SK-N-SH (cell line): ENCODE data around the gene ZNF561. TPM values are rescaled to one million over a fixed set of nuclear protein-coding genes. Genes with fewer than 3 reads are reported as not detected.

ENCODE experiments used
- CTCF ChIA-PET: fragments of 300-600, 350-600 bp; formaldehyde crosslinking; extraction: SDS; loops from one replicate; lab custom pipeline; 2021; lab: Yijun Ruan, JAX
- POLR2A ChIA-PET: fragments of 350-600 bp; sonication (Branson Sonifier 250); formaldehyde crosslinking; extraction: SDS; loops from one replicate; lab custom pipeline; 2020; ENCODE audit warnings: antibody characterized with exemption, inconsistent platforms; lab: Yijun Ruan, JAX
- DNase-seq: peaks from one replicate; pipeline ENCODE4 v3.0.0; 2012
- H2AFZ ChIP-seq: fragments of 200-600 bp; sonication (generic); 2 replicates; pipeline ENCODE4 v1.8.1; 2016; ENCODE audit warnings: antibody characterized with exemption, mild to moderate bottlenecking, low read depth
- H3F3A ChIP-seq: fragments of 200-600 bp; sonication (generic); replicated peaks from 2 replicates; pipeline ENCODE3; 2016; ENCODE audit warnings: antibody characterized with exemption, mild to moderate bottlenecking; ENCODE audit not compliant: insufficient read depth
- H3K27ac ChIP-seq, 2 experiments: fragments of 200-500 bp in 1 of 2; fragments of 200-600 bp in 1 of 2; sonication (Bioruptor generic) in 1 of 2; sonication (generic), shearing (Covaris generic) in 1 of 2; 2 replicates each; pipeline versions ENCODE4 v1.5.1 to v1.6.1; 2014 to 2016; ENCODE audit warnings: low read depth in 2 of 2, inconsistent platforms in 1 of 2, low read length in 1 of 2, mild to moderate bottlenecking in 1 of 2, mixed read lengths in 1 of 2
- H3K27me3 ChIP-seq: fragments of 200-600 bp; sonication (generic), shearing (Covaris generic); 2 replicates; pipeline ENCODE4 v1.6.1; 2016; ENCODE audit warnings: mixed run types; ENCODE audit not compliant: insufficient read depth
- H3K36me3 ChIP-seq, 2 experiments: fragments of 200-500 bp in 1 of 2; fragments of 200-600 bp in 1 of 2; sonication (Bioruptor generic) in 1 of 2; sonication (generic) in 1 of 2; replicated peaks in 1 of 2; 2 replicates each; pipeline versions ENCODE3 to v1.5.1; 2014 to 2016; ENCODE audit warnings: low read length in 1 of 2, mild to moderate bottlenecking in 1 of 2; ENCODE audit not compliant: insufficient read depth in 2 of 2, control insufficient read depth in 1 of 2
- H3K4me1 ChIP-seq, 2 experiments: fragments of 200-500 bp in 1 of 2; fragments of 200-600 bp in 1 of 2; sonication (Bioruptor generic) in 1 of 2; sonication (generic), shearing (Covaris generic) in 1 of 2; 2 replicates each; pipeline versions ENCODE4 v1.5.1 to v1.6.1; 2014 to 2016; ENCODE audit warnings: low read depth in 1 of 2, low read length in 1 of 2, mixed run types in 1 of 2; ENCODE audit not compliant: insufficient read depth in 2 of 2, control insufficient read depth in 1 of 2
- H3K4me2 ChIP-seq: fragments of 200-600 bp; sonication (generic), shearing (Covaris generic); 2 replicates; pipeline ENCODE4 v1.6.1; 2017; ENCODE audit warnings: mixed run types
- H3K4me3 ChIP-seq, 2 experiments: fragments of 200-500 bp in 1 of 2; fragments of 200-600 bp in 1 of 2; sonication (Bioruptor generic) in 1 of 2; sonication (generic), shearing (Covaris generic) in 1 of 2; 2 replicates each; pipeline versions ENCODE4 v1.5.1 to v1.8.1; 2014 to 2016; ENCODE audit warnings: low read depth in 2 of 2, inconsistent platforms in 1 of 2, low read length in 1 of 2, mild to moderate bottlenecking in 1 of 2, mixed read lengths in 1 of 2, moderate library complexity in 1 of 2
- H3K79me2 ChIP-seq: fragments of 200-600 bp; sonication (generic); 2 replicates; pipeline ENCODE4 v1.8.1; 2017; ENCODE audit warnings: mild to moderate bottlenecking; ENCODE audit not compliant: insufficient read depth
- H3K9ac ChIP-seq: fragments of 200-600 bp; sonication (generic); 2 replicates; pipeline ENCODE4 v1.6.1; 2017; ENCODE audit warnings: mixed run types
- H3K9me2 ChIP-seq: fragments of 200-600 bp; sonication (generic); 2 replicates; pipeline ENCODE4 v1.6.1; 2017; ENCODE audit warnings: mixed run types
- H3K9me3 ChIP-seq: fragments of 200-600 bp; sonication (generic); 2 replicates; pipeline ENCODE4 v1.6.1; 2017; ENCODE audit warnings: mixed run types, mild to moderate bottlenecking, moderate library complexity
- H4K20me1 ChIP-seq: fragments of 200-600 bp; sonication (generic); 2 replicates; pipeline ENCODE4 v1.6.1; 2017; ENCODE audit warnings: mild to moderate bottlenecking, mixed run types; ENCODE audit not compliant: insufficient read depth
- CHD2 ChIP-seq: fragments of 150-350 bp; IDR thresholded peaks from 2 replicates; pipeline ENCODE4 v1.6.1; 2018; ENCODE audit warnings: low read length; ENCODE audit not compliant: partially characterized antibody
- ELF1 ChIP-seq: IDR thresholded peaks from 2 replicates; pipeline ENCODE4 v1.4.0; 2012
- EP300 ChIP-seq, 2 experiments: IDR thresholded peaks; 2 replicates each; pipeline versions ENCODE4 v1.4.0 to v1.6.1; 2012; ENCODE audit warnings: borderline replicate concordance in 1 of 2, low read depth in 1 of 2, low read length in 1 of 2
- EZH2phosphoT487 ChIP-seq: fragments of 200-600 bp; sonication (generic); IDR thresholded peaks from 2 replicates; pipeline ENCODE4 v1.6.1; 2017; ENCODE audit warnings: low read depth, mixed run types, mild to moderate bottlenecking, antibody characterized with exemption, moderate library complexity, borderline replicate concordance
- FOSL2 ChIP-seq: IDR thresholded peaks from 2 replicates; pipeline ENCODE4 v1.4.0; 2012; ENCODE audit warnings: low read depth, mild to moderate bottlenecking, moderate library complexity, borderline replicate concordance
- GABPA ChIP-seq: IDR thresholded peaks from 2 replicates; pipeline ENCODE4 v1.4.0; 2012; ENCODE audit warnings: low read depth, mild to moderate bottlenecking
- JUND ChIP-seq: IDR thresholded peaks from 2 replicates; pipeline ENCODE4 v1.4.0; 2012
- MEF2A ChIP-seq: IDR thresholded peaks from 2 replicates; pipeline ENCODE4 v1.4.0; 2012; ENCODE audit warnings: low read depth, borderline replicate concordance
- NFIC ChIP-seq: IDR thresholded peaks from 2 replicates; pipeline ENCODE4 v1.4.0; 2012; ENCODE audit warnings: borderline replicate concordance
- NRF1 ChIP-seq: IDR thresholded peaks from 2 replicates; pipeline ENCODE4 v1.6.1; 2012; ENCODE audit warnings: low read depth, mild to moderate bottlenecking, low read length
- PBX3 ChIP-seq: IDR thresholded peaks from 2 replicates; pipeline ENCODE4; 2012
- POLR2AphosphoS5 ChIP-seq: IDR thresholded peaks from 2 replicates; pipeline ENCODE4 v1.6.1; 2012; ENCODE audit warnings: low read depth, low read length
- RAD21 ChIP-seq: IDR thresholded peaks from 2 replicates; pipeline ENCODE4 v1.6.1; 2012; ENCODE audit warnings: mild to moderate bottlenecking, low read length
- REST ChIP-seq: IDR thresholded peaks from 2 replicates; pipeline ENCODE4 v1.6.1; 2012; ENCODE audit warnings: mild to moderate bottlenecking, low read depth, low read length, moderate library complexity
- RFX5 ChIP-seq: IDR thresholded peaks from 2 replicates; pipeline ENCODE4 v1.6.1; 2012; ENCODE audit warnings: mild to moderate bottlenecking, improper control_type of control experiment, low read length
- SIN3A ChIP-seq: IDR thresholded peaks from 2 replicates; pipeline ENCODE4 v1.6.1; 2012; ENCODE audit warnings: low read depth, mild to moderate bottlenecking, low read length, moderate library complexity, borderline replicate concordance
- TAF1 ChIP-seq: IDR thresholded peaks from 2 replicates; pipeline ENCODE4 v1.6.1; 2012; ENCODE audit warnings: low read depth, mild to moderate bottlenecking, low read length, moderate library complexity, borderline replicate concordance
- TCF12 ChIP-seq: IDR thresholded peaks from 2 replicates; pipeline ENCODE4 v1.4.0; 2012
- TEAD4 ChIP-seq: IDR thresholded peaks from 2 replicates; pipeline ENCODE4 v1.4.0; 2012; ENCODE audit warnings: mild to moderate bottlenecking, borderline replicate concordance; ENCODE audit not compliant: insufficient read depth
- YY1 ChIP-seq: IDR thresholded peaks from 2 replicates; pipeline ENCODE4 v1.4.0; 2012; ENCODE audit warnings: low read depth, mild to moderate bottlenecking
- WGBS: methylation state at CpG from one replicate; pipeline ENCODE4 v1.1.6; 2017; ENCODE audit warnings: low lambda C conversion rate; 5-methylcytosine and 5-hydroxymethylcytosine counted together
- polyA plus RNA-seq, 3 experiments: library from polyadenylated mRNA; depleted of rRNA; stranded (reverse); fragments of >200 nt; gene quantifications; 2 replicates each; pipeline ENCODE4 v1.2.3, GENCODE V29; 2012
- TF ChIP-seq, protein P1 (sequence below): IDR thresholded peaks from 2 replicates; pipeline ENCODE4 v1.4.0; 2012; ENCODE audit warnings: low read depth
- TF ChIP-seq, protein P2 (sequence below): IDR thresholded peaks from 2 replicates; pipeline ENCODE4 v1.4.0; 2012; ENCODE audit warnings: low read depth, borderline replicate concordance
- TF ChIP-seq, protein P3 (sequence below): fragments of 150-350 bp; IDR thresholded peaks from 2 replicates; pipeline ENCODE4 v1.6.1; 2016; ENCODE audit warnings: mild to moderate bottlenecking, low read depth, low read length

ZNF561 gene
- polyA plus RNA-seq, 1 of the 3 experiments (the other 2 are of a cell fraction) = 18.0 TPM

GRCh38 chr19:9636018-9636417 is 15.0 kb upstream of the ZNF561 start:
- Histone ChIP-seq H3K4me3 (no peak overlapping the region), H3K9me3 (no peaks in the 10 kb centered on the region), H3F3A (no peaks in the 10 kb centered on the region), H3K9ac (no peak overlapping the region), H3K9me2 (no peaks in the 10 kb centered on the region), H3K27ac (no peak overlapping the region), H3K4me1 (no peaks in the 10 kb centered on the region), H3K36me3 (peaks cover 3 to 34% of the 10 kb centered on the region in 2 experiments), H4K20me1 (no peaks in the 10 kb centered on the region), H3K4me2 (no peak overlapping the region), H3K27me3 (no peaks in the 10 kb centered on the region), H2AFZ (no peak overlapping the region), H3K79me2 (no peaks in the 10 kb centered on the region)
- CTCF ChIA-PET = interaction anchor here (0.9 to 3.0 kb wide), 3 partner anchors 10 to 160 kb away, joined by 3 to 17 read pairs (median 3); no protein-coding TSS in a partner anchor
- DNase-seq = no peak
- WGBS = 95% methylated on average over 5 of the region's 5 CpGs
- POLR2A ChIA-PET = no interaction called here
- TF ChIP-seq, protein P1, sequence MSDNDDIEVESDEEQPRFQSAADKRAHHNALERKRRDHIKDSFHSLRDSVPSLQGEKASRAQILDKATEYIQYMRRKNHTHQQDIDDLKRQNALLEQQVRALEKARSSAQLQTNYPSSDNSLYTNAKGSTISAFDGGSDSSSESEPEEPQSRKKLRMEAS = no peak
- TF ChIP-seq, protein P2, sequence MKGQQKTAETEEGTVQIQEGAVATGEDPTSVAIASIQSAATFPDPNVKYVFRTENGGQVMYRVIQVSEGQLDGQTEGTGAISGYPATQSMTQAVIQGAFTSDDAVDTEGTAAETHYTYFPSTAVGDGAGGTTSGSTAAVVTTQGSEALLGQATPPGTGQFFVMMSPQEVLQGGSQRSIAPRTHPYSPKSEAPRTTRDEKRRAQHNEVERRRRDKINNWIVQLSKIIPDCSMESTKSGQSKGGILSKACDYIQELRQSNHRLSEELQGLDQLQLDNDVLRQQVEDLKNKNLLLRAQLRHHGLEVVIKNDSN = no peak
- no peak for TF ChIP-seq TEAD4
- no peak for TF ChIP-seq SIN3A
- TF ChIP-seq YY1 = no peak
- no peak for TF ChIP-seq NRF1
- no peak for TF ChIP-seq POLR2AphosphoS5
- TF ChIP-seq EZH2phosphoT487 = no peak
- no peak for TF ChIP-seq CHD2
- TF ChIP-seq TCF12 = no peak
- no peak for TF ChIP-seq RFX5
- no peak for TF ChIP-seq TAF1
- no peak for TF ChIP-seq RAD21
- no peak for TF ChIP-seq FOSL2
- no peak for TF ChIP-seq GABPA
- no peak for TF ChIP-seq PBX3
- TF ChIP-seq EP300 (IDR thresholded peaks at IDR 0.05; ENCODE audit: borderline replicate concordance in 1 of 2, low read depth in 1 of 2, low read length in 1 of 2) = no peak

DNA sequence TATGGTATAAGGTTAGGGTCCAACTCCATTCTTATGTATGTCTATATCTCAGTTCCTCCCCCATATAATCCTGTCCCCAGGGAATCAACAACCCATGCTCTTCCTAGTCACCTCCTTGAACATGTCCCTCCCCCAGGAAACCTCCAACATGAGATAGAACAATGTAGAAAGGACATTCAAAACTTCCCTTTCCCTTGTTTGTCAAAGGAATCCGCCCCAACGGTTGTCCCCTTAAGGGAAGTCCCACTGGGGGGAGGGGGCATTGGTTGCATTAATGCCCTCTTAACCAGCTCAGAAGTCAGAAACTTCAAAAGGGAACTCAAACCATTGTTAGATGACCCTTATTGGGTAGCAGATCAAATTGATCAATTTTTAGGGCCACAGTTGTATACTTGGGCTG is 6.8 kb upstream of the ZNF561 start:
- no peaks in the 10 kb centered on the region for H4K20me1 ChIP-seq
- no peaks in the 10 kb centered on the region for H3K4me1 ChIP-seq
- H3K79me2 ChIP-seq = peaks cover 2% of the 10 kb centered on the region; the same call in 1 of the 2 replicates
- ChIA-PET CTCF (interaction anchor here (1.1 to 2.0 kb wide), 3 partner anchors 12 to 285 kb away, joined by 3 to 13 read pairs (median 4); no protein-coding TSS in a partner anchor), POLR2A (no interaction called here)
- no peak overlapping the region for H3K4me3 ChIP-seq
- H3K27ac ChIP-seq = no peak overlapping the region
- H2AFZ ChIP-seq = no peak overlapping the region
- H3K27me3 ChIP-seq = no peaks in the 10 kb centered on the region
- 89% methylated on average over 2 of the region's 2 CpGs for WGBS
- peaks cover 11 to 19% of the 10 kb centered on the region in 2 experiments for H3K36me3 ChIP-seq
- H3K9me3 ChIP-seq = no peaks in the 10 kb centered on the region
- H3F3A ChIP-seq = peaks cover 6% of the 10 kb centered on the region
- no peak for DNase-seq
- no peak overlapping the region for H3K9ac ChIP-seq
- no peaks in the 10 kb centered on the region for H3K9me2 ChIP-seq
- H3K4me2 ChIP-seq = no peak overlapping the region
- no peak for TF ChIP-seq RAD21
- TF ChIP-seq MEF2A = no peak
- TF ChIP-seq NRF1 = no peak
- no peak for TF ChIP-seq JUND
- TF ChIP-seq ELF1 = no peak
- TF ChIP-seq NFIC = no peak
- TF ChIP-seq REST = no peak
- TF ChIP-seq TEAD4 = no peak
- TF ChIP-seq, protein P3, sequence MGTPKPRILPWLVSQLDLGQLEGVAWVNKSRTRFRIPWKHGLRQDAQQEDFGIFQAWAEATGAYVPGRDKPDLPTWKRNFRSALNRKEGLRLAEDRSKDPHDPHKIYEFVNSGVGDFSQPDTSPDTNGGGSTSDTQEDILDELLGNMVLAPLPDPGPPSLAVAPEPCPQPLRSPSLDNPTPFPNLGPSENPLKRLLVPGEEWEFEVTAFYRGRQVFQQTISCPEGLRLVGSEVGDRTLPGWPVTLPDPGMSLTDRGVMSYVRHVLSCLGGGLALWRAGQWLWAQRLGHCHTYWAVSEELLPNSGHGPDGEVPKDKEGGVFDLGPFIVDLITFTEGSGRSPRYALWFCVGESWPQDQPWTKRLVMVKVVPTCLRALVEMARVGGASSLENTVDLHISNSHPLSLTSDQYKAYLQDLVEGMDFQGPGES = no peak
